Measurements from ENCODE around the gene CREB5.

DNA sequence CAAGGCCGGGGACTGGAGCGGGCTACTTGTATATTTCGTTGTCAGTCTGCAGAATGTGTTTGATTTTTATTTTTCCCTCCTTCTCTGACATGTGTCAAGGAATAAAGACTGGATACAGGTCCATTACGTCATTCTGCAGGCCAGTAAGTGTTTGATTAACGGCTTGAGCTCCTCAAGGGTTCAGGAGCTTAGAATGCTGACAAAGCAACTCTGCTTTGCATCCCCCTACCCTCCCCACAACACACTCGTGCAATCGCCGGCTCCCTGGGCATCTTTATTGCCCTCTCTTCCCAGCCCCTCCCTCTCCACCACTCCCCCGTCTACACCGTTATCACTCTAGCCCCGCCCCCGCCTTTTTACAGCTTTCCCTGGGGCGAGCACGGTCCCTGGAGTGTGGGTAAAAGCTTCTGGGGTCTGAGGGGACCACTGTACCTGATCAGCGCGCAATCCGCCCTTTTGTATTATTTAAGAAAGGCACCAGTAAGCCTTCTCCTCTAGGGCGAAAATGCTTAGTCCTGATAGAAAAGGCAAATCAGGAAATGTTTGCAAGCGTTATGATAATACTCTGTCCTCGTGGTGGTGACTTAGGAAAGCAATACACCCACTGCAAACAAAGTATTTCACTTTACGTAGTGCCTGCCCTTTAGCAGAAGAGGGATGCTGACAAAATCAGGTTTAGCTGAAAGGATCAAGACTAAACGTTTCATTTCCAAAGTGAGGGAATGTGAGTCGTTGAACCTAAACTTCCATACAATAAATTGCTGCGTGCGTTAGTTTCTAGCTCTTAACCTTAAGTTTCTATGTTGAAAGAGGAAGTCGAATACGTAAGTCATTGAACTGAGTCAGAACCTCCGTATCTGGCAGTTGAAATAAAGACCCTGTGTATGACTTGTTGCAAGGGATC lies 1.4 kb upstream of the CREB5 start:
- TF ChIP-seq CHCHD3 (CRISPR knock-in tag; IDR thresholded peaks at IDR 0.05) (no peak), EZH2 (conservative IDR thresholded peaks at IDR 0.05; ENCODE audit: low read depth, low read length) (no peak), SRF (IDR thresholded peaks at IDR 0.05; ENCODE audit: low read depth, low read length) (no peak), ZSCAN12 (CRISPR knock-in tag; IDR thresholded peaks at IDR 0.05) (no peak)
